GM21381 (cell line): ENCODE data around the gene BLOC1S6.

Experiments used
- ATAC-seq: cut with Tn5 transposase; IDR thresholded peaks from one replicate; pipeline ENCODE4 v1.9.1; 2021; ENCODE audit warnings: mild to moderate bottlenecking, moderate library complexity; ENCODE audit not compliant: unreplicated experiment

Gene BLOC1S6

GRCh38 chr15:45587863-45588170, 638 bp downstream of the BLOC1S6 start:
- no peak for ATAC-seq

DNA sequence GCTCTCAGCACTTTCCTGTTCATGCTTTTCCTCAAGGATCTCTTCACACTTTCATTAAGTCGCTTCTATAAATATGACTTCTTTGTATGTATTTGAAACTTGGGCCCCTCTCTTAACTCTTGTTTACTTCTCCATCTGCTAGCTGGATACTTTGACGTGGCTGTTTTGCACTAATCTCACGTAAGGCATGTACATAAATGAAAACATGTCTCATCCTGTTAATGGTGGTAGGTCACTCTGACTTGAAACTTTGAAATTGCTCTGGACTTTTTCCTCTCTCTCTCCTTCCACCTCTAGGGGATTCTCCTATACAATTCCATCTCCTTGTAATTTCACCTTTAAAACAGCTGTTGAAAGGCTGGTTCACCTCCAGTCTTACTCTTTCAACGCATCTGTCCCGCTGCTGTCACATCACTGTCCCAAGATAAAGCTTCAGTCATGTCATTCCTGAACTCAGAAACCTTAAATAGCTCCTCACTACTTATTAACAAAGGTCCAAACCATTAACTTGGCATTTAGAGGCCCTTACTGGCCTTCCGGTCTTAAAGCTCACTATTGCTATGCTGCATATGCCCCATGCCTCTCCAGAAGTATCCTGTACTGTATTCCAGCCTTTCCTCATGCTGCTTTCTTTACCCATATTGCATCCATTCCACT, 1.2 kb downstream of the BLOC1S6 start:
- no peak for ATAC-seq

GRCh38 chr15:45589256-45589655, 2.1 kb downstream of the BLOC1S6 start:
- ATAC-seq, result no peak

DNA sequence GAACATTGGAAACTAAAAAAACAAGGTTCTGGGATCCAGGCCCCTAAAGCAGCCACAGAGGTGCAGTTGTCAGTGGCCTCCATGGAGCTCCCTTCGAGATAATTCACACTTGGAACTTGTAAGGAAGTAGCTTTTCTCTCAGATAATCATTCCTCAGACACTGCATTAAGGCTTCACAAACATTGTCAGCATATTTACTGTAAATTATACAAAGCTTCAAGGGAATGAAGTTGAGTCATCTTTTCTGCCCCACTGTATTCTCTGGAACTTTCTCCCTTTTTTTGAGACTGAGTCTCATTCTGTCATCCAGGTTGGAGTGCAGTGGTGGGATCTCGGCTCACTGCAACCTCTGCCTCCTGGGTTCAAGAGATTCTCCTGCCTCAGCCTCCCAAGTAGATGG, 7.1 kb downstream of the BLOC1S6 start:
- ATAC-seq, result no peak

- no peak for ATAC-seq
Observed at GRCh38 chr15:45594835-45595530, 7.8 kb downstream of the BLOC1S6 start.

DNA sequence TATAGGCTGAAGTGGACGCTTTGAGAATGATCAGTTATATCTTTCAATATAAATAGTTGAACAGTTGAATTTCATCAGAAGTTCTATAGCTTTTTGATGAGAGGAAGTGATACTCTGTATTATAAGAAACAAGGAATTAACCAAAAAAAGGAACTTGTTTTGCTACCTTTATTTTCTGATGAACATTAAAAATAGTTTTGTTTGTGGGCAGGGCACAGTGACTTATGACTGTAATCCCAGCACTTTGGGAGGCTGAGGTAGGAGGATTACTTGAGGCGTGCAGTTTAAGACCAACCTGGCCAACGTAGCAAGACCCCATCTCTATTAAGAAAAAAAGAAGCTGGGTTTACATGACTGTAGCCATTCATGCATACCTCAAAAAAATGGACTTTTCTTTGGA, 16.7 kb downstream of the BLOC1S6 start:
- no peak for ATAC-seq

- no peak for ATAC-seq
Observed at GRCh38 chr15:45604326-45604725, 17.1 kb downstream of the BLOC1S6 start.

GRCh38 chr15:45606413-45606812, 19.2 kb downstream of the BLOC1S6 start:
- no peak for ATAC-seq

GRCh38 chr15:45606841-45607240, 19.7 kb downstream of the BLOC1S6 start:
- no peak for ATAC-seq

DNA sequence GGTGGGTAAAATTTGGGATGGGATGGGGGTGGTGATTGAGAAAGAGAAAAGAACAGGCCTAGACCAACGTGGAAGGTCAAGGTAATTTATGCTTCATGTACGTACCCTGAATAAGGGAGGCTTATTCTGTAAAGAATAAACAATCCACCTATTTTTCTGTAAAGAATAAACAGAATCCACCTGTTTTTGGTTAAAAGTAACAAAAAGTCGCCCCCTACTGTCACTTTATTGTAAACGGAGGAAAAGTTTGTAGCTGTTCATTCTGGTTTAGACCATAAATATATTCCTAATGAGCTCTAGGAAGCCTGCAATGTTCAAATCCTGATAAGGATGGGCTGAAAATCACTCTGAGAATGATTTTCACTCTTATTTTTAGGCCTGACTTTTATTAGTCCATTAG, 24.1 kb downstream of the BLOC1S6 start:
- no peak for ATAC-seq

DNA sequence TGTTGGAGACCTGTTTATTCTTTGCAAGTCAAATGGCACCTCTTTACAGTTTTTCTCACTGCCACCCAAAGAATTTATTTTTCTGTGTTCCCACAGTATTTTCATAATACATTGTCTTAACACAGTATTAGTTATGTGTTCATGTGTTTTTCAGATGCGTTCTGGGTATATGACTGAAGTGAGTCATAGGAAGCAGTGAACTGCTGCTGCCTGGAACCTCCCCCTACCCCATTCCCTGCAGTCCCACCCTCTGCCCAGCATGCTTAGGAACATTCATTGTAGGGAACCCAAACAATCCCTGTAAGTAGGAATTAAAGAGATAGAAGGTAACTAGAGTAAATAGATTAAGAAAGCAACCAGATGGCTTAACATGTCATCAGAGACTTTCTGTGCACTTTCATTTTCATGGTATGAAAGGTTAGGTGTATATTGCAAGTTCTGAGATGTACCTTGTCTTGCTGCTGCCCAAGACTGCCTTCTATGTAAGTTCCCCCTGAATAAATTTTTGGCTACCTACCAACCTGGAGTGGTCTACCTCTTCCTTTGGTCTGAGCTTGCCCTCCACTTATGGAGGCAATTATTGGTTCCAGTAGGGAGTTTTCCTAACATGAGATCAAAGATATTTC, 25.7 kb downstream of the BLOC1S6 start:
- ATAC-seq, result no peak

GRCh38 chr15:45616901-45617323, 29.7 kb downstream of the BLOC1S6 start:
- no peak for ATAC-seq

- ATAC-seq, result no peak
Observed at GRCh38 chr15:45618813-45619212, 31.6 kb downstream of the BLOC1S6 start.

GRCh38 chr15:45628136-45628535, 41.0 kb downstream of the BLOC1S6 start:
- no peak for ATAC-seq

- ATAC-seq, result no peak
Observed at GRCh38 chr15:45630917-45631691, 43.9 kb downstream of the BLOC1S6 start.

GRCh38 chr15:45631776-45632175, 44.6 kb downstream of the BLOC1S6 start:
- no peak for ATAC-seq

- peak; percentile 79 for ATAC-seq
Observed at GRCh38 chr15:45634432-45635190, 47.4 kb downstream of the BLOC1S6 start, which contains the start of gene SQOR. Gene SQOR, plus strand, starts transcription at chr15:45635029. Its CDS starts 23,895 bp downstream, at chr15:45658924.

GRCh38 chr15:45635191-45635638, 48.0 kb downstream of the BLOC1S6 start:
- peak; percentile 49 for ATAC-seq

DNA sequence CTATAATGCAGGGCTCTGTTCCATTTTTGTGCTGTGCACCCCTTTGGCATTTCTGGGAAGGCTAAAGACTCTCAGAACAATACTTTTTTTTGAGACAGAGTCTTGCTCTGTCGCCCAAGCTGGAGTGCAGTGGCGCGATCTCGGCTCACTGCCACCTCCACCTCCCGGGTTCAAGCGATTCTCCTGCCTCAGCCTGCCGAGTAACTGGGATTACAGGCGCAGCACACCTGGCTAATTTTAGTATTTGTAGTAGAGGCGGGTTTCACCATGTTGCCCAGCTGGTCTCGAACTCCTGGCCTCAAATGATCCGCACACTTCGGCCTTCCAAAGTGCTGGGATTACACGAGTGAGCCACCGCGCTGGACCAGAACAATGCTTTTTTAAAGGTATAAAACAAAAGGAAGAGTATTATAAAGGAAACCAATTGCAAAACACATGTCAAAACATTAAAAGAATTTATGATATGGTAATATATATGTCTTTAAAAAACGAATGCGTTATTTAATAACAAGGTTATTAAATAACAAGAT, 48.6 kb downstream of the BLOC1S6 start:
- ATAC-seq, result no peak

- ATAC-seq, result no peak
Observed at GRCh38 chr15:45637141-45637540, 50.0 kb downstream of the BLOC1S6 start.
